Measurements from ENCODE around the gene LTBP2. TPM values are rescaled to one million over a fixed set of nuclear protein-coding genes. Genes with fewer than 3 reads are reported as not detected.

LTBP2 gene
- total RNA-seq, 1 donor from 2014 or later = 16.5 TPM

DNA sequence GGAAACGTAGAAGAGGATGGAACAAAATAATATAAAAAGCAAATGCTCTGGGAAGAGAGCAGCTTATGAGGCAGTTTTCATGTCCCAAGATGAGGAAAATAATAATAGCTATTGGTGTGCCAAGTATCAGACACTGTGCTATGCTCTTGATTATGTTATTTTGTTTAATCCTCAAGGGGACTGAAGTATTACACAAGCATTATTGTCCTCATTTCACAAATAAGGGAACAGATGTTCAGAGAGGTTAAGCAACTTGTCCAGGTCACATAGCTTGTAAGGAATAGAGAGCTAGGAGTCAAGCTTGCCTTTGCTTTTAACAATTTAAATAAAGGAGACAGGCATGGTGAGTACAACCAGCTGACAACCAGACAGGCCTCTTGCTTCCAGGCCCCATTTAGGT is 26.9 kb upstream of the LTBP2 start:
- no peak for DNase-seq (ENCODE audit: low read depth)

- no peak for DNase-seq (ENCODE audit: low read depth)
Observed at GRCh38 chr14:74638066-74638465, 26.0 kb upstream of the LTBP2 start.

DNA sequence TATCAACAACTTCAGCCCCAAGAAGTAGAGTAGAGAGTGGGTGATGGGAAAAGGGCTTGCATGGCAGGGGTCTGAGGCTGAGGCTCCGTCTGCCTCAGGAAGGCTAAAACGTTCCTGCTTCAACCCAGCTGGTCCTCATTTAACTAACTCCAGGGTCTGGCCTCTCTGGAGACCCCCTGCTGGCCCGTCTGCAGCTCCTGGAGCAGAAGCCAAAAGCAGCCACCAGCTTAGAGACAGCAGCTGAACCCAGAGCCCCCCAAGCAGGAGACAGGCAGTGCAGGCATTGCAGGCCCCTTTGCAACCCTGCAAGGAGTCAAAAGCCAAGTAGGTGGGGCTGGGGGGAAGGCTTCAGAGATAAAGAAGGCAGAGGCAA is 25.1 kb upstream of the LTBP2 start:
- DNase-seq (ENCODE audit: low read depth) = no peak

DNA sequence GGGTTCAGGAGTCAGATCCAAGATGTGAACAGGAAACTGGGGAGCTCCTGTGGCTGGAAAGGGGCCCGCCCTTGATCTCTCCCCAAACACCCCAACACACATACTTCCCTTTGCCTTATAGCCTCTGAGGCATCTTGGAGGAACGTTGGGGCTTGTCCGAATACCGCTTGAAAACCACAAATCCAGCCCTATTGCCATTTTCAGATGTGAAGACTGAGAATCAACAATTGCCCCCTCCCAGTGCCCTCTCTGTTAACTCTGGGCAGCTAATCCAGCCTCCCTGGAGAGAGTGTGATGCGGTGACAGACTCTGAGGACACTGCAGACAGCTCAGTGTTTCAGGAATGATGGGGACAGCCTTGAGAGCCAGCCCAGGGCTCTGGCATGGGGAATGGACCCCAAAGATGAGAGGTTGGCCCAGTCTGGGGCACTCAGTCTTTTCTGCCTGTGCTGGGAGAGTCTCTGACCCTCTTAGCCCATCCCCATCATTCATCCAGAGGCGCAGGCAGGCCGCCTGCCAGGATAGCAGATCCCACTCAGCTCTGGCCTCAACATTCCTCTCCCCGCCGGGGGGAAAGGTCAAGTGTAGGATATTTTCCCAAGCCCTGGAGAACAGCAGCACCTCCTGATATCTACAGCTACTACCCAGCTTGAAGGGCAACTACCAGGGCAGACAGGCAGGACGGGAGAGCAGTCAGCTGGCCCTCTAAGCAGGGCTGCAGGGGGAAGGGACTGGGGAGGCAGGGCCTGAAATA is 24.6 kb upstream of the LTBP2 start:
- DNase-seq (ENCODE audit: low read depth) = peak; percentile 8

DNA sequence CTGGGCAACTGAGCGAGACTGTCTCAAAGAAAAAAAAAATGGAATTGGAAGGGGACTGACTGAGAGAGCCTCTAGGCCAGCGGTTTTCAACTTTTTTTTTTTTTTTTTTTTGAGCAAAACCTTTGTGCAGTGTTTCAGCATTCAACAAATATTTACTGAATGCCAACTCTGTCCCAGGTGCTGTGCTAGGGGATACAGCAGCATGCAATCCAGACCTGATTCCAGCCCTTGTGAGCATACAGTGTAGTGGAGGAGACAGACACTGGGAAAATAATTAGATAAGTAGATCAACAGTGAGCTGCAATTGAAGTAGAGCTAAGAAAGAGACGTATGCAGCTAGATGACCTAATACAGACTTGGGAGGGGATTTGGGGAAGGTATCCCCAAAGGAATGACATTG is 23.8 kb upstream of the LTBP2 start:
- DNase-seq (ENCODE audit: low read depth) = no peak

DNA sequence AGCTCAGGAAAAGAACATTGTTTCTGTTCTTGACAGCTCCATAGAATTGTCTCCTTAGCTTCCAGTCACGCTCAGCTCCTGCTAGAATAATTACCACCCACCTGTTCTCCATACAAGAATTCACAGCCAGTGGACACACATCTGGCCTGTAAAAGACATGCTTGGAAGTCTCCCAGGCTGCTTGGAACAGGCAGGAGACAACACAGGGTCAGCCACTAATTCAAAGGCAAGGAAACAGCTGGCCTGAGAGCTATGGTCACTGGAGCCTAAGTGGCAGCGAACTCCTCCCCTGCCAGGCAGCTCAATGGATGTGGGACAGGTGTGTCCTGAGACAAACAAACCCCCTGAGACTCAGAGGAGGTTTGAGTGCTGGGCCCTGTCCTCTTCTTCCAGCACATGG is 22.9 kb upstream of the LTBP2 start:
- peak; percentile 57 for DNase-seq (ENCODE audit: low read depth)

GRCh38 chr14:74634481-74634880 is 22.4 kb upstream of the LTBP2 start:
- DNase-seq (ENCODE audit: low read depth) = peak; percentile 43

DNA sequence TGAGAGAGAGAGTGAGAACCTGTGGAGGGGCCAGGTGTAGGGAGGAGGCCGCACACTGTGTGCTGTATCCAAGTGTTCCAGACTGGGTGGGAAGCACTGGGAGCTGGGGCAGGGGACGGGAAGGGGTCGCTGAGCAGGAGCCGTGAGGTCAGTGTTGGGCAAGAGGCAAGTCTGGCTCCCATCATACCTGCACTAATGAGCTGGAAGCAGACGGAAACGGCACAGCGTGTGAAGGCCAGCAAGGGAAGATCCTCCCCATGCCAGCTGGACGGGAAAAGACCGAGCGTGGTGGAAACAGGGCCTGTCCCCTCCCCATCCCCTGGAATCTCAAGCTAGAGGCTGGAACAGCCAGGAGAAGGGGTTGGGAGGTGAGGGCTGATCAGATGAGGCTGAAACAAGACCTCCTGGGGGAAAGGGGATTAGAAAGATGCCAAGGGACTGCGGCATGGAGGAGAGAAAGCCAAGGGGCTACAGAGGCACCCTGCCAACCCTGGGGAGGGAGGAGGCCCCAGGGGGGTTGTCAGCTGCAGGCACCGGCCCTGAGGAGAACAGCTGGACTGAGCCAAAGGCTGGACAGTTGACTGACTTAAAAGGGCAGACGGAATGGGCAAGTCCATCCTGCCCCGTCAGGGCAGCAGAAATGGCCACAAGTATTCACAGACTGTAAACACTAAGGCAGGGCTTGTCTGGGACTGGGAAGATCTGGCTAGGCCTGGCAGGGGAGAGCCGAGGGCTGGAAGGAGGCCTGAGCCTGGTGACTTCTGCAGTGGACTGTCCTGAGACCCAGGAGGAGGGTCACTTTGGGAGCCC is 19.0 kb upstream of the LTBP2 start:
- DNase-seq (ENCODE audit: low read depth) = peak; percentile 77

DNA sequence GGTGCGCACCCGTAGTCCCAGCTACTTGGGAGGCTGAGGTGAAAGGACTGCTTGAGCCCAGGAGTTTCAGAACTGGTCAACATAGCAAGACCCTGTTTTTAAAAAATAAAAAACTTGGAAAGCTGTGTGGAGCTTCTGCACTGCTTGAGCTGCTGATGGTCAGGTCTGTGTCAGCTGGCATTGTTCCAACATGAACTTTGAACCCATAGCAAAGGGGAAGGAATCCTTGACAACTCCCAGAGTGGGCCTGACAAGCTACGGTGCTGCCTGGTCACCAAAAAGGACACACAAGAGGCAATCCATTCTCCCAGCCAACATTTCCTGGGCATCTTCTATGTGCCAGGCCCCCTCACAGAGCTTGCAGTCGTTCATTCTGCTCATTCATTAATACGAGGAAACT is 16.4 kb upstream of the LTBP2 start:
- DNase-seq (ENCODE audit: low read depth) = no peak

- DNase-seq (ENCODE audit: low read depth) = no peak
Observed at GRCh38 chr14:74627076-74627475, 15.0 kb upstream of the LTBP2 start.

DNA sequence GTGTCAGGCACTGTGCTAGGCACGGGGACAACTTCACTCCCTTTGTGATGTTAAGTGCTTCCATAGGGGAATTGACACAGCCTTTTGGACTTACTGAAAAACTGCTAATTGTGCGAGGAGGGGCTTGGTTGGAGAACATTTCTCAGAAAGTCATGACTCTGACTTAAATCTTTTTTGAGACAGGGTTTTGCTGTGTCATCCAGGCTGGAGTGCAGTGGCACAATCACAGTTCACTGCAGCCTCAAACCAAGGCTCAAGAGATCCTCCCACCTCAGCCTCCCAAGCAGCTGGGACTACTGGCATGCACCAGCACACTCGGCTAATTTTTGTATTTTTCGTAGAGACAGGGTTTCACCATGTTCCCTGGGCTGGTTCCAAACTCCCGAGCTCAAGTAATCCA is 10.2 kb upstream of the LTBP2 start:
- no peak for DNase-seq (ENCODE audit: low read depth)

GRCh38 chr14:74621556-74621955 is 9.5 kb upstream of the LTBP2 start:
- DNase-seq (ENCODE audit: low read depth) = peak; percentile 30

- no peak for DNase-seq (ENCODE audit: low read depth)
Observed at GRCh38 chr14:74620923-74621322, 8.9 kb upstream of the LTBP2 start.

- peak; percentile 87 for DNase-seq (ENCODE audit: low read depth)
Observed at GRCh38 chr14:74620497-74620921, 8.5 kb upstream of the LTBP2 start.

DNA sequence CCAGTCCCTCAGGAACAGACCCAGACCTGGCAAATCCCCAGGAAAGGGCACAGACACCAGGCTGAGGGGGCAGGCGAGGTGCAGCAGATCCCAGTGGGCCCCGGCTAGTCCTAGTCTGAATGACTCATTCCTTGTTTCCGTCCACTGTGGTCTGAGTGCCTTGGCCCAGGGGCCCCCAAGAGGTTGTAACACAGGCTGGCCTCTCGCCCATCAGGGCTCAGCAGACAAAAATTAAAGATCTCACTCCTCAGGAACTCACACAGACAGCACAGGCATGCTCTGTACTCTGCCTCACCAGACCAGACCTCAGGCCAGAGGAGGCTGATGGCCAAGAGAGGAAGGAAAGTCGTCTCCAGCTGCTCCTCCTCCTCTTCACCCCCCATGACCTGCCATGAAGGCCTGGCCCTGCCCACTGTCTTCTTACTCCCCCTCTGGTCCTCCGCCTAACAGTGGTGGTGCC is 7.7 kb upstream of the LTBP2 start:
- peak; percentile 98 for DNase-seq (ENCODE audit: low read depth)

- DNase-seq (ENCODE audit: low read depth) = peak; percentile 96
Observed at GRCh38 chr14:74618078-74618952, 6.3 kb upstream of the LTBP2 start.

DNA sequence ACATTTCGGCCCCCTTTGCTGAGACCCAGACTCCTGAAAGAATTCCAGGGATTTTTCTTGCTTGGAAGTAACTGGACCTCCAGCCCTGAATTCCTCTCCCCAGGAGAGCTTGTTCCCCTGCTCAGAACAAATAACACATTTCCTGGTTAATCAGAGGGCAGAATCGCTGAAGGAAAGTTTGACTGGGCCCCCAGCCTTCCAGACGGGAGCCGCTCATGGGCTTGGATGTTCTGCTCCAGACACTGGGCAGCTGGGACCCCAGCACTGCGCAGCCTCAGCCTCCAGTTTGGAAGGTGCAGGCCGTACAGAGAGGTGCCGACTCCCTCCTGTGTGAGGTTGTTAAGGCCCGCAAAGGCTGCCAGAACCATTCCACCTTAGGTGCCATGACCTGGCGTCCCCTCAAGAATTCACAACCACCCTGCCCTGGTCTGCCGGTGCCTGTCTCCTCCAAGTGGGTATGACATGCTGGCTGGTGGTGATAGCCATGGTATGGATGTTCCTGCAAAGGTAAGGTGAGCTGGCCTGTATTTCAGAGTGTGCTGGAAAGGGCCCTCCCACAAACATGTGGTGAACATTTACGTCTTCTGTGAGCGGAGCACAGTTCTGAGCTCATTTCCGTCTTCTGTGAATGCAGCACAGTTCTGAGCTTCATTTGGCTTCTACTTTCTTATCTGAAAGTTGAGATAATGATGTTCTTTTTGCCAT is 5.1 kb upstream of the LTBP2 start:
- no peak for DNase-seq (ENCODE audit: low read depth)

DNA sequence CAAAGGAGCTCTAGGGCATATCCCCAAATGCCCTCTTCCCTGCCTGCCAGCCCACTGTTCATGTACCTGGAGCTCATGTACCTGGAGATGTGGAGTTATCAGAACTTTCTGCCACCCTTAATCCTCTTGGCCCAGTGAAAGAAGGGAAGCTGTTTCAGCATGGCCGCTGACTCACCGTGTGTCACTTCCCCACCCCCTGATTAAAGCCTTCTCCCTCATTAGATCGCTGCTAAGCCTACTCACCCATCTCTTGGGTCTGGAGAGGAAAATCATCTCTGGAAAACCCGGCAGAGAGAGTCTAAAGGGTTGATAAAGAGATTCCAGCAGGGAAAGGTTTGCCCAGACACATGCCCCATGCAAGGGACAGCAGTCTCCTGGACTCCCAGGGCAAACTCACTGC is 4.5 kb upstream of the LTBP2 start:
- peak; percentile 57 for DNase-seq (ENCODE audit: low read depth)

DNA sequence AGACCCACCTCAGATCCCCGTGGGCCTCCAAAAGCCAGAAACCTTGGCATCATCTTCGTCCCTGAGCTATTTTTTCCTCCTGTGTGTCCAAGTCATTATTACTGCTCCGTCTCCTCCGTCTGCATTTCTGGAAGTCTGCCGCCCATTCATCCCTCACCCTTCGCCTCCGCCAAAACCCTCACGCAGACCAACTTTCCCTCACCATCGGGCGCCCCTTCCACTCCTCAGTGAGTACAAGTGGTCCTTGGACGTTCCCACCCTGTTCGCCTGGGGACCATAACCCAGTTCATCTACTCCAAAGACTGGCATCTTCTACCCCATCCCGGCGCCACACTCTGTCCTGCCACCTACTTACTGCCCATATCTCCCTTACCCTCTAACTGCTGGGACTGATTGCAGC is 3.7 kb upstream of the LTBP2 start:
- DNase-seq (ENCODE audit: low read depth) = no peak

DNA sequence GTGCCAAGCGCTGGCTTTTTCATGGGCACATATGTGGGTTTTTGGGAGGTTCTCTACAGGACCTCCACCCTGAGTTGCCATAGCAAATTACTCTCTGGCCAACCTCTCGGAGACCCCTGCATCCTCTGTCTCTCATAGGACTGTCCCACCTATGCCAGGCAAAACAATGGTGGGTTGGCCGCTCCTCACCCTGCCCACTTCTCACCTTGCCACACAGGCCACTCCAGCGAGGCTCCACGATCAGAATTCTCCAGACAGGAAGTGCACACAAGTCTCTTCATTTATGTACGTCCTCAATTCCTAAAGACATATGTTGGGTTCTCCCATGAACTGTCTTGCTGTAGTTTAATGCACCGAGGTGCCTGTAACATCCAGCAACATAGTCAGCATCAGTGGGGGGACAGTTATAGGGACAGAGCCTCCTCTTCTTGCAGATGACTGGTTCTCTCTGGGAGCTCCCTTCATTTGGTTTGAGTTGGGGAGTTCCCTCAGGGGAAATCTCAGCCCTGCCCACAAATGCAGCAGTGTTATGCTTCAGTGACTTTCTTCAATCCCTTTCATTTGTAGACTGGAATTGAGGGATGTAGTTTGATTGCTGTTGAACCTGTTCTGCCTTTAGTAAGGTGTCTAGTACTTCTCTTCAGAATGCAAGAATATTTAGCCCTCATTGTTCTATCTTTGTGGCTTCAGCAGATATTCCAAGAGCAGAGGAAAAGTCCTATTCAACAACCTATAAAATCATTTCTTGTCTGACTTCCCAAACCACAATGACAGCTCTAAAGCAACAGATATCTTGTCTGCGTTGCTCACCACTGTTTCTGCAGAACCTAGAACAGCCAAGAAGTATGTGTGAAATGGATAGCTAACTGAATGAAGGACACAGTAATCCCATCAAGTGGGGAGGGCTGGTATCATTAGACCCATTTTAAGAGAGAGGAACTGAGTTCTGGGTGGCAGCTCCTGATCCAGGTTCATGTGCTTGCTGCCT is 2.8 kb upstream of the LTBP2 start:
- no peak for DNase-seq (ENCODE audit: low read depth)
